GM12878 (cell line): Measurements from ENCODE around the gene SLC6A1. TPM values are rescaled to one million over a fixed set of nuclear protein-coding genes. Genes with fewer than 3 reads are reported as not detected.

Experiments used
- ATAC-seq: fragments of 200-7000 bp; cut with Tn5 transposase; 3 replicates; pipeline ENCODE4 v1.9.1; 2020; ENCODE audit warnings: mild to moderate bottlenecking, moderate library complexity
- BruUV-seq: library from RNA; stranded (reverse); fragments of 400-500 nt; replicated peaks from 2 replicates; lab custom pipeline; 2021; lab: Mats Ljungman, UMichigan
- CTCF ChIA-PET: fragments of 300-600 bp; sonication (Branson Sonifier 250); formaldehyde crosslinking; extraction: SDS; loops from one replicate; lab custom pipeline; 2021; ENCODE audit warnings: inconsistent platforms; lab: Yijun Ruan, JAX
- POLR2A ChIA-PET: fragments of 350-600 bp; formaldehyde crosslinking; extraction: SDS; loops from one replicate; lab custom pipeline; 2021; ENCODE audit warnings: inconsistent platforms; lab: Charles Lee
- RAD21 ChIA-PET: fragments of 300-600 bp; sonication (Branson Sonifier 250); formaldehyde crosslinking; loops from one replicate; lab custom pipeline; 2023; ENCODE audit warnings: antibody characterized with exemption; ENCODE audit not compliant: unreplicated experiment; lab: Charles Lee
- SMC1A ChIA-PET: fragments of 300-600 bp; sonication (Branson Sonifier 250); formaldehyde crosslinking; loops from one replicate; lab custom pipeline; 2023; ENCODE audit not compliant: unreplicated experiment, uncharacterized antibody; lab: Charles Lee
- DNase-seq: peaks from one replicate; pipeline ENCODE4 v3.0.0-alpha.2; 2011; ENCODE audit warnings: low read depth, low spot score
- FAIRE-seq: peaks from 3 replicates; lab custom pipeline; 2011; peaks lifted over from hg19 to GRCh38; lab: Jason Lieb, UNC
- H2AFZ ChIP-seq: 2 replicates; pipeline ENCODE4 v1.6.0; 2011; ENCODE audit warnings: low read depth, low read length, control low read depth; ENCODE audit not compliant: control insufficient read depth
- H3K27ac ChIP-seq: 2 replicates; pipeline ENCODE4 v1.5.1; 2011; ENCODE audit warnings: control low read depth; ENCODE audit not compliant: control insufficient read depth, insufficient read depth
- H3K27me3 ChIP-seq, 2 experiments: replicated peaks in 1 of 2; 2 replicates each; pipeline versions ENCODE4 v1.6.0 to v1.6.1; 2011; ENCODE audit warnings: low read length in 1 of 2; ENCODE audit not compliant: control insufficient read depth in 2 of 2, insufficient read depth in 2 of 2
- H3K36me3 ChIP-seq, 2 experiments: 2 replicates each; pipeline ENCODE4 v1.5.1; 2011; ENCODE audit warnings: low read length in 1 of 2; ENCODE audit not compliant: control insufficient read depth in 2 of 2, insufficient read depth in 2 of 2
- H3K4me1 ChIP-seq: 2 replicates; pipeline ENCODE4 v1.6.1; 2011; ENCODE audit warnings: mild to moderate bottlenecking, low read length, moderate library complexity, mixed read lengths; ENCODE audit not compliant: control insufficient read depth, insufficient read depth
- H3K4me2 ChIP-seq: 2 replicates; pipeline ENCODE4 v1.6.0; 2011; ENCODE audit warnings: control low read depth; ENCODE audit not compliant: control insufficient read depth, insufficient read depth
- H3K4me3 ChIP-seq: fragments of 200-600 bp; sonication (generic); 2 replicates; pipeline ENCODE4 v1.5.1; 2016
- H3K79me2 ChIP-seq: 2 replicates; pipeline ENCODE4 v1.6.0; 2011; ENCODE audit warnings: low read length; ENCODE audit not compliant: control insufficient read depth, insufficient read depth
- H3K9ac ChIP-seq: 2 replicates; pipeline ENCODE4 v1.8.0; 2011; ENCODE audit warnings: low read length, control low read depth, mixed read lengths; ENCODE audit not compliant: control insufficient read depth, insufficient read depth
- H3K9me3 ChIP-seq: replicated peaks from 3 replicates; pipeline ENCODE4 v1.5.1; 2011; ENCODE audit warnings: mild to moderate bottlenecking, low read length; ENCODE audit not compliant: control insufficient read depth, insufficient read depth
- H4K20me1 ChIP-seq: 2 replicates; pipeline ENCODE4 v1.6.0; 2011; ENCODE audit not compliant: control insufficient read depth, insufficient read depth
- ATF7 ChIP-seq: fragments of 450-650 bp; IDR thresholded peaks from 2 replicates; pipeline ENCODE4 v1.6.1; 2016; ENCODE audit warnings: low read depth, mild to moderate bottlenecking
- CREB1 ChIP-seq: IDR thresholded peaks from 2 replicates; pipeline ENCODE4 v1.6.1; 2012; ENCODE audit warnings: low read depth, mild to moderate bottlenecking, inconsistent platforms
- FOS ChIP-seq: IDR thresholded peaks from 3 replicates; pipeline ENCODE4 v1.6.1; 2011; ENCODE audit warnings: borderline replicate concordance; ENCODE audit not compliant: insufficient read length; ENCODE audit errors: extremely low read depth
- HDGF ChIP-seq: fragments of 450-650 bp; IDR thresholded peaks from 2 replicates; pipeline ENCODE4 v1.6.1; 2016; ENCODE audit warnings: antibody characterized with exemption
- KLF5 ChIP-seq: fragments of 450-650 bp; IDR thresholded peaks from 2 replicates; pipeline ENCODE4 v1.6.1; 2014; ENCODE audit warnings: mild to moderate bottlenecking; ENCODE audit not compliant: partially characterized antibody
- MTA3 ChIP-seq: IDR thresholded peaks from 2 replicates; pipeline ENCODE4 v1.6.1; 2012; ENCODE audit warnings: low read length, inconsistent platforms, borderline replicate concordance
- RBBP5 ChIP-seq: fragments of 200-600 bp; sonication (generic); conservative IDR thresholded peaks from 2 replicates; pipeline ENCODE4 v1.6.1; 2016
- TAF1 ChIP-seq: IDR thresholded peaks from 2 replicates; pipeline ENCODE4 v1.6.1; 2011; ENCODE audit warnings: mild to moderate bottlenecking, low read depth, low read length, borderline replicate concordance
- TCF12 ChIP-seq: IDR thresholded peaks from 2 replicates; pipeline ENCODE4 v1.6.1; 2011; ENCODE audit warnings: low read depth, mild to moderate bottlenecking, low read length
- YY1 ChIP-seq: IDR thresholded peaks from 2 replicates; pipeline ENCODE4 v1.6.1; 2011; ENCODE audit warnings: low read depth, mild to moderate bottlenecking, low read length
- WGBS: methylation state at CpG from one replicate; pipeline ENCODE4 v1.1.6; 2016; ENCODE audit warnings: low lambda C conversion rate; ENCODE audit not compliant: insufficient replicate concordance, insufficient coverage; ENCODE audit errors: missing lambda C conversion rate; 5-methylcytosine and 5-hydroxymethylcytosine counted together
- in situ Hi-C: fragments of 300-500 bp; cut with MboI; formaldehyde crosslinking; loops from 9 replicates; pipeline ENCODE4 v1.14.3; 2018; ENCODE audit warnings: mixed read lengths
- intact Hi-C: fragments of 100-400 bp; cut with micrococcal nuclease; formaldehyde crosslinking; loops from one replicate; pipeline ENCODE4 v1.14.2; 2022; ENCODE audit not compliant: unreplicated experiment
- polyA plus RNA-seq, 11 experiments: library from polyadenylated mRNA; depleted of rRNA in 4 of 11; unstranded in 6 of 11; stranded (reverse) in 5 of 11; fragments of >200 nt; fragmentation: Nextera tagmentation in 4 of 11; fragmentation: Illumina TruSeq in 1 of 11; extraction: Ambion mirVana in 4 of 11; extraction: Trizol in 1 of 11; gene quantifications; 1 replicate in 1 of 11; 2 replicates in 10 of 11; pipeline versions ENCODE4 v1.2.1 to v1.2.3, GENCODE V29; 2011 to 2016; ENCODE audit warnings: inconsistent platforms in 2 of 11, missing spikeins in 2 of 11, low read depth in 1 of 11
- total RNA-seq, 4 experiments: library from RNA; depleted of rRNA in 3 of 4; stranded (reverse); fragments of >200 nt in 3 of 4; fragmentation: Illumina TruSeq in 1 of 4; extraction: Trizol in 1 of 4; gene quantifications; 2 replicates each; pipeline versions ENCODE4 v1.2.1 to v1.2.3, GENCODE V29; 2013 to 2021
- TF ChIP-seq, protein P1 (sequence below): fragments of 450-650 bp; IDR thresholded peaks from 2 replicates; pipeline ENCODE4 v1.6.1; 2018; ENCODE audit warnings: borderline replicate concordance, mild to moderate bottlenecking; ENCODE audit not compliant: partially characterized antibody
- TF ChIP-seq, protein P2 (sequence below): fragments of 450-650 bp; IDR thresholded peaks from 2 replicates; pipeline ENCODE4 v1.6.1; 2017; ENCODE audit warnings: antibody characterized with exemption, mild to moderate bottlenecking, moderate library complexity
- TF ChIP-seq, protein P3 (sequence below): IDR thresholded peaks from 2 replicates; pipeline ENCODE4 v1.6.1; 2011; ENCODE audit warnings: low read depth, mild to moderate bottlenecking, low read length, moderate library complexity, borderline replicate concordance; ENCODE audit errors: extremely low read depth

SLC6A1 gene
- total and polyA plus RNA-seq, 10 of the 15 experiments (the other 5 are each of a cell fraction or from before 2014, with no cell fraction given) = not detected

DNA sequence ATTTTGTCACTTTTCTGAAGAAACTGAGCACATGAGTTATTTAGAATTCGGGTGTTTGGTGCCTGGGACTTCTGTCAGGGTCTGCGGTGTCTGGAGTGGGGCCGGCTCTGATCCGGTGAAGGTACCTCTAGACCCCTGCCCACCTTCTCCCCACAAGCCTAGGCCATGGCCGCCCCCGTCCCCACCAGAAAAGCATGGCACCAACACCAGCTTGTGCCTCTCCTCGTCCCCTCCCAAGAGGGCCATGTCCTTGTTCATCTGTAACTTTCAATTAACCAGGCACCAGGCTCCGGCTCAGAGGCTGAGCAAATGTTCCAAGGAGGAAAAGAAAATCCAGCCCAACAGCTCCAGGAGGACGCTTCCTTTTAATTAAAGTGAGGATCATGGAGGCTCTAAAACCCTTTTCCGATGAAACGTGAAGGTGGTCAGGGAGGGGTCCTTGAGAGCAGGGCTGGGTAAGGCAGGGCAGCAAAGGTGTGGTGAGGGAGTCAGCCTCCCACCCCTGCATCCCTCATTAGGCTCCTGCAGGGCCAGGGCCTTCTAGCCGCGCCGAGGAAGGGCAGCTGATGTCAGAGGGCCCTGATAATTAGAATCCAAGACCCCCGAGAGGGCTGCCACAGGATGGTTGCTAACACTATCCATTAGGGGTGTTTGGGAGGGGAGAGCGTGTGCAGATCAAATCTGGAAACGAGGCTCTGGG lies 62.3 kb downstream of the SLC6A1 start:
- Histone ChIP-seq H3K4me1 (no peaks in the 10 kb centered on the region), H3K4me2 (no peak overlapping the region), H3K9ac (no peak overlapping the region), H4K20me1 (no peaks in the 10 kb centered on the region), H3K27ac (no peak overlapping the region), H3K36me3 (no peaks in the 10 kb centered on the region), H3K79me2 (no peaks in the 10 kb centered on the region), H2AFZ (no peak overlapping the region), H3K9me3 (no peaks in the 10 kb centered on the region), H3K4me3 (no peak overlapping the region), H3K27me3 (peaks cover 2 to 3% of the 10 kb centered on the region in 2 experiments; a peak in 3 of 4 replicates)
- no TSS peak for BruUV-seq
- ChIA-PET CTCF (interaction anchor here (0.8 to 1.0 kb wide), 2 partner anchors 110 to 296 kb away, joined by 3 to 4 read pairs; no protein-coding TSS in a partner anchor), SMC1A (no interaction called here), RAD21 (no interaction called here), POLR2A (no interaction called here)
- ATAC-seq (no peak), FAIRE-seq (no peak), DNase-seq (no peak)
- 24% methylated on average over 17 of the region's 17 CpGs for WGBS
- TF ChIP-seq KLF5 (no peak), RBBP5 (no peak), YY1 (no peak), ATF7 (no peak), MTA3 (no peak), TCF12 (no peak), FOS (no peak), CREB1 (no peak), TAF1 (no peak), HDGF (no peak)
- TF ChIP-seq, protein P1, sequence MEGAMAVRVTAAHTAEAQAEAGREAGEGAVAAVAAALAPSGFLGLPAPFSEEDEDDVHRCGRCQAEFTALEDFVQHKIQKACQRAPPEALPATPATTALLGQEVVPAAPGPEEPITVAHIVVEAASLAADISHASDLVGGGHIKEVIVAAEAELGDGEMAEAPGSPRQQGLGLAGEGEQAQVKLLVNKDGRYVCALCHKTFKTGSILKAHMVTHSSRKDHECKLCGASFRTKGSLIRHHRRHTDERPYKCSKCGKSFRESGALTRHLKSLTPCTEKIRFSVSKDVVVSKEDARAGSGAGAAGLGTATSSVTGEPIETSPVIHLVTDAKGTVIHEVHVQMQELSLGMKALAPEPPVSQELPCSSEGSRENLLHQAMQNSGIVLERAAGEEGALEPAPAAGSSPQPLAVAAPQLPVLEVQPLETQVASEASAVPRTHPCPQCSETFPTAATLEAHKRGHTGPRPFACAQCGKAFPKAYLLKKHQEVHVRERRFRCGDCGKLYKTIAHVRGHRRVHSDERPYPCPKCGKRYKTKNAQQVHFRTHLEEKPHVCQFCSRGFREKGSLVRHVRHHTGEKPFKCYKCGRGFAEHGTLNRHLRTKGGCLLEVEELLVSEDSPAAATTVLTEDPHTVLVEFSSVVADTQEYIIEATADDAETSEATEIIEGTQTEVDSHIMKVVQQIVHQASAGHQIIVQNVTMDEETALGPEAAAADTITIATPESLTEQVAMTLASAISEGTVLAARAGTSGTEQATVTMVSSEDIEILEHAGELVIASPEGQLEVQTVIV = no peak
- TF ChIP-seq, protein P2, sequence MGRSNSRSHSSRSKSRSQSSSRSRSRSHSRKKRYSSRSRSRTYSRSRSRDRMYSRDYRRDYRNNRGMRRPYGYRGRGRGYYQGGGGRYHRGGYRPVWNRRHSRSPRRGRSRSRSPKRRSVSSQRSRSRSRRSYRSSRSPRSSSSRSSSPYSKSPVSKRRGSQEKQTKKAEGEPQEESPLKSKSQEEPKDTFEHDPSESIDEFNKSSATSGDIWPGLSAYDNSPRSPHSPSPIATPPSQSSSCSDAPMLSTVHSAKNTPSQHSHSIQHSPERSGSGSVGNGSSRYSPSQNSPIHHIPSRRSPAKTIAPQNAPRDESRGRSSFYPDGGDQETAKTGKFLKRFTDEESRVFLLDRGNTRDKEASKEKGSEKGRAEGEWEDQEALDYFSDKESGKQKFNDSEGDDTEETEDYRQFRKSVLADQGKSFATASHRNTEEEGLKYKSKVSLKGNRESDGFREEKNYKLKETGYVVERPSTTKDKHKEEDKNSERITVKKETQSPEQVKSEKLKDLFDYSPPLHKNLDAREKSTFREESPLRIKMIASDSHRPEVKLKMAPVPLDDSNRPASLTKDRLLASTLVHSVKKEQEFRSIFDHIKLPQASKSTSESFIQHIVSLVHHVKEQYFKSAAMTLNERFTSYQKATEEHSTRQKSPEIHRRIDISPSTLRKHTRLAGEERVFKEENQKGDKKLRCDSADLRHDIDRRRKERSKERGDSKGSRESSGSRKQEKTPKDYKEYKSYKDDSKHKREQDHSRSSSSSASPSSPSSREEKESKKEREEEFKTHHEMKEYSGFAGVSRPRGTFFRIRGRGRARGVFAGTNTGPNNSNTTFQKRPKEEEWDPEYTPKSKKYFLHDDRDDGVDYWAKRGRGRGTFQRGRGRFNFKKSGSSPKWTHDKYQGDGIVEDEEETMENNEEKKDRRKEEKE = no peak
- TF ChIP-seq, protein P3, sequence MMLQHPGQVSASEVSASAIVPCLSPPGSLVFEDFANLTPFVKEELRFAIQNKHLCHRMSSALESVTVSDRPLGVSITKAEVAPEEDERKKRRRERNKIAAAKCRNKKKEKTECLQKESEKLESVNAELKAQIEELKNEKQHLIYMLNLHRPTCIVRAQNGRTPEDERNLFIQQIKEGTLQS = no peak
- in situ Hi-C loops = loop anchor here (10.0 kb wide), 1 partner anchor 600 kb away; no protein-coding TSS in a partner anchor
- intact Hi-C loops = loop anchor here (5.0 kb wide), 1 partner anchor 298 kb away; no protein-coding TSS in a partner anchor
